Amniotic stem cell (primary cell): ENCODE data around the gene ZBTB20.
"Not testable (repeated sequence)": the region's sequence is repeated elsewhere in the genome, so short reads cannot be mapped to it uniquely, and the experiment has no call there.

ENCODE experiments used
- DNase-seq: peaks from one replicate; lab custom pipeline; 2025; lab: John Stamatoyannopoulos, UW

Gene ZBTB20

DNA sequence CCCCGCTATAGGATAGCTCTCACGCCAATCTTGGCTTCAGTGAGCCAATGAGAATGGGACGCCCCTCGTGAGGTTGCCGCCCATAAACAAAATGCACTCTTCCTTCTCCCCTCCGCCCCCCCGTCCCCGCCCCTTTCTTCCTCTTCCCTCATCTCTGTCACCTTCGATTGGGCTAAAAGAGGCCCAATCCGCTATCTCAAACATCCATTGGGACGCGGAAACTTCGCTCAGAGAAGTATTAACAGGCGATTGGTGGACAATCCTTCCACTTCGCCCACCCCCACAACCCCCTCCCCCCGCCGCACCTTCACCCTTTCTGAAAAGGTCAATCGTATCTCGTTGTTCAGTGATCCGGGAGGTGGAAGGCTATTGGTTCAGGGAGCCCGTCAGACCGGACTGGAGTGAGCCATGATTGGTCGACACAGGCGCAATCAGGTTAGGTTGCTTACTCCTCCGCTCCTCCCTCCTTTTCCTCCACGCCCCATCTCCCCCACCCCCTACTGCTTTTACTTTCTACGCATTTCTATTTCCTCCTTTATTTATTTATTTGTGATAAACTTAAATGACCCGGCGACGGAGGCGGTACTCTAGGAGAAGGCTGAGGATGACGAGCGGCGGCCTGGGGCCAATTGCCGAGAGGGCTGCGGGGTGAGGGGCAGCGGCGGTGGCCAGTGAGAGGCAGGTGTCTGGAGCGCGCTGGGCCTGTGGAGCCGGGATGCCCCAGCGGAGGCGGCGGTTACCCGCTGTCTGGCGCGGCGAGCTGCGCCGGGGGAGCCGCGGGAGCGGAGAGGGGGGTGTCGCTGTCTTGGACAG, 447 bp upstream of the ZBTB20 start:
- peak; percentile 100 for DNase-seq

DNA sequence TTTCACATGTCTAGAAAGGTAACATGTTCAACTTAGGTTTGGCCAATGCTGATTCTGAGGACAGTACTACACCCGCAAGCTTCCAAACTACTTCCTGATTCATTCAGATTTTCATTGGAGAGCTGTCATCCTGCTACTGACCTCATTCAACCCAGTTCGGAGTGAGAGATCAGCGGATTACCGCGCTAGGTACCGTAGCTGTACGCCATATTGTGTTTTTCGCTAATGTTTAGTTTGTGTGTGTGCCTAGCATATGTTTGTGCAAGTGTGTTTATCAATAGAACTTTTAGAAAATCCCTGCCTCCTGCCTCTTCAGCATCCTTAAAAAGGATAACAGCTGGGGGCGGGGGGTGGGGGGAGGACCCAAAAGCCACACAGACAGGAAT, 1.1 kb downstream of the ZBTB20 start:
- peak; percentile 49 for DNase-seq

DNA sequence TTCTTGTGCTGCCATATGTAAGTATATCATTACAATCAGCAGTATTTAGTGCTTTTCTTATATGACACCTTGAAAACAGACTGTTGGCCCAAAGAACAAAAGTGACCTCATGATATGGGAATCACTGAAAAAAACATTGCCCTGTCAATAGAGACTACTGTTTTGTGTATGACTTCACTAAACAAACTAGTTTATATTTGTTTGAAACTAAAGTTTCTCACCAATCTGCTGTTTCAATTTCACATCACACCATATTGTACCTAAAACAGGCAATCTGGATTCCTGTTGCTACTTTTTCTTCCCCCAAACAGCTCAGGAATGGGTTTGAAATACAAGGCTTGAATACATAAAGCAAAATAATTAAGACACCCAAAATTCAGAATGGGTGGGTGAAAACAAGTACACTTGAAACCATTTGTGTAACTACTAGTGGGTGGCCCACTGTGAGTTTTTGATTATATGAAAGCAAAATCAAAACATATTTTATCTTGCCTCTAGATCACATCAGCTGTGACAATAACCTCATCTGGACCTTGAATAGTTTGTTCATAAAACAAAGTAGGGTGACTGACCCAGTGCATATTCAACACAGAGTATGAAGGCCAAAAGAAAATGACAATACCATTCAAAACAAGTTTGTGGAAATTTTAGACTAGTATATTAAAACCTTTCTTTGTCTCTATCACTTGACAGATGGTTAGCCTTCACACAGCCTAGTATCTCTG, 5.9 kb downstream of the ZBTB20 start:
- DNase-seq = no peak

DNA sequence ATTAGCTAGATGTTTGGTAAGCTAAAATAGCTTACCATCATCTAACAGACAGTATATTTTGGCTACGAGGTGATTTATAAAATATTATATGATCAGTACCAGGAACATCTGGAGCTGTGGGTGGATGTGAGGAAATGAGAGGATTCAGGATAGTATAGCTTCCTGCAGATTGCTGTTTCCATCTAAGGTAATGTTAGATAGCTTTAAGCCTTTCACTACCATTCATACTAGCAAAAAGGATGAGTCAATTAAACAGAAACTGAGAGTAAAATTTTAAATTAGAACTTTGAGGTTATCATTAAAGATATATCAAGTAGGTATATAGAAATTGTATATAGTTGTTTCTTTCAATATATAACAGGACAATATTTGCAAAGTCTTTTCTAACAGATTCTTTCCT, 8.0 kb downstream of the ZBTB20 start:
- DNase-seq = no peak

DNA sequence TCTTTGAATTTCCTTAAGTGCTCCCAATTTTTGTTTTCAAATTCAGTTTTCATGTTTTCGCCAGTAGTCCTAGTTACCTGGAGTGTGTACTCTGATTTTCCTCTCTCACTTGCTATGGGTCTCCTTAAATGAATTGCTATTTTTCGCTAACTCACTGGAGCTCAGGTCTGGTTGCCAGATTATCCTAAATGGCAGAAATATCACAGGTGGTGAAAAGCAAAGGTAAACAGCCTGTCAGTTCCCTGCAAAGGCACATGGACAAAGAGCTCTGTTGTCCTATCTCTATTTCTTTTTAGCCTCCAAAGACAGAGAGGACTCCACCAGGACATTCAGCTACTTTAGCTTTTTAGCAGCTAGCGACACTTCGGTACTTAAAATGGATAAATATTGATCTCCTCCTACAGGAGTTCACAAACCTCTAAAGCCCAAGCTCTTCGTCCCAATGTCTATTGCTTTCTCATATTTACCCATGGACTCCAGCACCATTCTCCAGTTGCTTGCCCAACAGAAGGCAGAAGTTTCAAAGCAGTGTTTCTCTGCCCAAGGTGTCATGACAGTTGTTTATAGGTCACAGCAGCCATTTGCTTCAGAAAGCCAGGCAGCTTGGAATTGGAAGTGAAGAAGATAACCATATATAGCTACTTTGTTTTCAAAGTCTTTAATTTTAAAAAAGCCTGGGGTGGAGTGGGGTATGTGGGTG, 12.3 kb downstream of the ZBTB20 start:
- DNase-seq = no peak

GRCh38 chr3:115127208-115127607, 19.9 kb downstream of the ZBTB20 start:
- DNase-seq = no peak

DNA sequence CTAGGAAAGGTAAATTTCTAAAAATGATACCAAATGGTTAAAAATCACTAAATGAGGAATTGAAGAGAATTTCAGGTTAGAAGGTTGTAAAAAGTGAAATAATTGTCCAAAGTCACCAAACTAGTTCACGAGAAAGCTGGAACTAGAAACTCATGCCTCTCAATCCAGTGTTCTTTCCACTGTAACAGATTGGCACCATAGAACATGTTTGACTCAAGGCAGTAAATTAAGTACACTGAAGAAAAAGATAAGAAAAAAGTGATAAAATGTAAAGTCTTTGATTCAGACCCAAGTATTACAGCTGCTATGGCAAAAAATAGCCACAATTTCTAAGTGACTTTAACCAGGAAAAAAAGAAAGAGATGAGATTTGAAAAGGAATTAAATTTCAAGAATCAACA, 26.5 kb downstream of the ZBTB20 start:
- no peak for DNase-seq

GRCh38 chr3:115113367-115113766, 33.7 kb downstream of the ZBTB20 start:
- no peak for DNase-seq

DNA sequence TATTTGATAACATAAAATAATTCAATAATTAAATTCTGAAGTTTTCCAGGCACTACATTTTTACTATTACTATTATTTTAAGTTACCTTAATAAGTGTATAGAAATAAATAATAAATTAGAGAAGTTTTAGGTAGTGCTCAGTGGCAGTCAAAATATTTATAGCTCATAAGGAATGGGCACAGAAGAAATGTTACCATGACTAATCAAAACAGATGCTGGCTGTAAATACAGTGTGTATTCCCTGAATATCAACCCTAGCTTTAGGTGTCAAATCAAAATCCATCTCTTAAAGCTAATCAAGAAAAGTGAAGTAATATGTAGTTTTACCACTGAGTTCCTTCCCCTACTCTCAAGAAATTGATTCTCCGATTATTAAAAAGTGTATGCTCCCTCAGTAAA, 35.5 kb downstream of the ZBTB20 start:
- DNase-seq = no peak

- DNase-seq = no peak
Measured at GRCh38 chr3:115110830-115111229, 36.3 kb downstream of the ZBTB20 start.

DNA sequence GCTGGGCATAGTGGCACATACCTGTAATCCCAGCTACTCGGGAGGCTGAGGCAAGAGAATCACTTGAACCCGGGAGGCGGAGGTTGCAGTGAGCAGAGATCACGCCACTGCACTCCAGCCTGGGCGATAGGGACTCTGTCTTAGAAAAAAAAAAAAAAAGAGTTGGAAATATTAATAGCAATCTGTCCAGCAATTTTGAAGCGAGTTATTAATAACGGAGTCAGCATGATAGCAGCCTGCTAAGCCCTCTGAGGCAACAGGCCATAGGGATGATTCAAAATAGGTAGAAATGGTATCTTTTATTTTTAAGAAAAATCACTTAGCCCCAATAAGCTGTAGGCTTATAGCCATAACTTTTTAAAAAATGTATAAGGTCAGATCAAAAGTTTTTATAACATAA, 37.0 kb downstream of the ZBTB20 start:
- not testable (repeated sequence) for DNase-seq

DNA sequence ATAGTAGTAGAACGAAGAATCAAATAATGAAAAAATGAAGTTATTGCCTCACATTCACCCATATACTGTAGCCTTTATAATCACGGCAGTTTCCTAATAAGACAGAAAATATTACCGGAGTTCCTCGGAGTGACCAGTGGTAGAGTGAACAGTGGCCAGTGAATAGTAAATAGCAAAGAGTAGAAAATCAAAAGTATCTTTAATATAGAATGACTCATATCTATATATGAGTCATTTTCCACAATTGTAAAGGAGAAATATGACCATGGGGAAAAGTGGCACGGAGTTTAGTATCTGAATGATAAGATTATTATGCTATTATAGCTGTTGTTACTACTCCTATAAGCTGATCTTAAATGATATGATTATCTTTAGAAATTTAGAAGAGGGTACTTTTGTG, 38.5 kb downstream of the ZBTB20 start:
- no peak for DNase-seq

GRCh38 chr3:115102046-115102445, 45.0 kb downstream of the ZBTB20 start:
- DNase-seq = no peak

- DNase-seq = no peak
Measured at GRCh38 chr3:115100806-115101205, 46.3 kb downstream of the ZBTB20 start.

GRCh38 chr3:115099986-115100571, 47.0 kb downstream of the ZBTB20 start:
- DNase-seq = no peak

DNA sequence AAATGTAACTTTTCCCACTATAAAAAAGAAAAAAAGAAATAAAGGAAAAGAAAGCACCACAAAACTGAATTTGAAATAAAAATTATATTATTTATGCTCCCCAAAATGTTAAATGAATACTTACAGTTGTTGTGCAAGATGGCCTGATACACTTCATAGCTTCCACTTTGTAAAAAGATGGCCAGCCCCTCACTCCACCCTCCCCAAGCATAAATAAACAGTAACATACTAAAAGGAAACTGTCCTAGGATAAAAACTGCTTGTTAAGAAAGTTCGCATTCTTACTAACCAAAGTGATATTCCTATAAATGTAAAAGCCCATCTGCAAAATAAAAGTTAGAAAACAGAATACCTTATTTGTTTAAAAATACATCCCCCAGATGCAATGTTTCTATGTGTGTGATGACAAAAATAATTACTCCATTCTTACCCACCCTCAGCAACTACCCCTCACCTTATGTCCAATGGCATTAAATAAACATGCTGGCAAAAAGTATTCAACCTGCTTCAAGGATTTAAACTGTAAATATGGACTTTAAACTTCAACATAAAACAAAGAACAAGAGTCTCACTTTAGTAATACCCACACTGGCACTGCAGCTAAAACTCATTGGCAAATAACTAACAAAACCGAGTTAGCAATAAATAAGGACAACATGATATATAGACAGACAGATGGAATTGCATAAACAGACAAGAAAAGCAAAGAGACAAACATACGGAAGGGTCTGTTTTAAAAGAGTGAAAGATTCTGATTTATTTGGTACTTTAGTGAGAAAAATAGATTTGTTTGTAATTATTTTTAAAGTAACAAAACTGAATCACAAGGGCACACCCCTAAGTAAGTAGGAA, 47.7 kb downstream of the ZBTB20 start:
- no peak for DNase-seq

GRCh38 chr3:115098354-115099073, 48.6 kb downstream of the ZBTB20 start:
- DNase-seq = no peak

DNA sequence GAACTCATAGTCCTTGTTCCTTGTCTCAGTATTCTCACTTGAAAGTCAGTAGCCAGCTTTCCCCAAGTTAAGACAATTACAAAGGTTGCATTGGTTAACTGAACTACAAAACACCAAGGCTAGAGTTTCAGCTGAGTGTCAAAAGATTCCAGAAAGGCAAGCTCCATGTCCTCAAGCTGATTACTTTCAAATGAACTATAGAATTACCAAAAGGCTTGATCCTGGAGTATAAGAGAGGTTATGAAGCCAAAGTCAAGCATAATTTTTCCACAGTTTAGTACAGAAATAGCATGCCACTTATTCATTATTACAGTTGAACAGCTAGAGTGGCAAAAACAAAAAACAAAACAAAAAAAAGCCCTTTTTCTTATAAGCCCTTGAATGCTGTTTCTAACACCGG, 51.9 kb downstream of the ZBTB20 start:
- no peak for DNase-seq

DNA sequence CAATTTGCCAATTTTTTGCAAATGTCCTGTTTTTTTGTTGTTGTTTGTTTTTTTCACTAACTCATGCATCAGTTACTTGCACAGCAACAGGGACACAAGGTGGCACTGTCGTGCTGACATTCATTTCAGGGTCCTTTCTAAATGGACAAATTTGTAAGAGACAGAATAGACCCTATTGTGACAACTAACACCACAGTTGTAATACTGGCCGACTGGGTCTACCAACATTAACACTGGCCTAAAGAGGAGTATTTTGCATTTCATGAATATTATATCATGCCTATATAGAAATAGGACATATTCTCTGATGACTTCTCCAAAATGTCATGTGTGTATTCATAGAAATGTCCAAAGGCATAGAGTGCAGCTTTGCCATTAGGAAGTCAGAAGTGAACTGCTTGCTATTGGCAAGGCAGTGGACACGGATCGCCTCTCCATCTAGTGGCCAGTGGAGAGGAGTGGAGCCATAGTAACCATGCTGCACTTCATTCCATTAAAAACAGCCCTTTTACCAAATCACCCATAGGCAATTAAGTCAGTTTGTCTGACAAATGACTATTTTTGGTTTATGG, 54.8 kb downstream of the ZBTB20 start:
- no peak for DNase-seq

DNA sequence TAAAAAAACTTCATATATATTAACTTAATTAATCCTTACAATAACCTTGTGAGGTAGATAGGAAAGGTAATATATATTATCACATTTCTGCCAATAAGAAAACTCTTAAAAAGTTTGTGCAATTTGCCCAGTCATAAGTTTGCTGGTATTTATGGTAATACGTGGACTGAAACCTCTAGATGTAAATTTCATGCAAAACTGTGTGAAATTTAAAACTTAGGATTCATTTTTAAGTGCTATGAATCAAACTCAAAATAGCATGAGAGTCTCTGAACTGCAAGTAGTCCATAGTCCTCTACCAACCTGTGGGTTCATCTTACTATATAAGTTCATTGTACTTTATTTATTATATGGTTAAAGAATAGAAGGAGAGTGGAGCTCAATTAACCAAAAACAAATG, 56.4 kb downstream of the ZBTB20 start:
- no peak for DNase-seq

DNA sequence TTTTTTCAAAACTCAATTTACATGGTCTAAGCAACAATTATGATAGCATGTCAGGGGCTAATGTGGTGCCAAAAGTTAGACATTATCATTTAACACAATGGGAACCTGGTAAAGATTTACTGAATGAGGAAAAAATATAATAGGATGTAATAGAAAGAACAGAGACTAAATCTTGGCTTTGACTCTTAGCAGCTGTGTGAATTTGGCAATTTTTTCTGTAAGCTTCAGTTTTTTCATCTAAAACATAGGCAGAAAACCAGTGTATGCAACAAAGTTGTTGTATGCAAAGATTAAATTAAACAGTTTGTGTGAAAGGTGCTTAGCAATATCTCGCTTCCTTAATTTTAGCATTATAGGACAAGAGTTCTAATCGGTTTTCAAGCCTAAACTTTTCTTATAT, 57.6 kb downstream of the ZBTB20 start:
- DNase-seq = no peak
